Bronchial epithelial cell (primary cell): ENCODE measurements around the gene KRT1. TPM values are rescaled to one million over a fixed set of nuclear protein-coding genes. Genes with fewer than 3 reads are reported as not detected.

ENCODE experiments used
- DNase-seq: peaks from one replicate; pipeline ENCODE4 v3.0.0-alpha.2; 2010; ENCODE audit warnings: low read depth
- FAIRE-seq: peaks from 2 replicates; lab custom pipeline; 2011; peaks lifted over from hg19 to GRCh38; lab: Jason Lieb, UNC
- H3K27me3 ChIP-seq: 2 replicates; pipeline ENCODE4 v1.5.1; 2011; ENCODE audit warnings: low read length; ENCODE audit not compliant: control insufficient read depth, insufficient read depth
- H3K36me3 ChIP-seq: 2 replicates; pipeline ENCODE4 v1.5.1; 2011; ENCODE audit warnings: low read length; ENCODE audit not compliant: control insufficient read depth, insufficient read depth
- H3K4me3 ChIP-seq: 2 replicates; pipeline ENCODE4 v1.5.1; 2011; ENCODE audit warnings: mild to moderate bottlenecking, low read depth, low read length, control low read depth
- CTCF ChIP-seq: IDR thresholded peaks from 2 replicates; pipeline ENCODE4 v1.5.1; 2011; ENCODE audit warnings: mild to moderate bottlenecking, moderate library complexity, low read length, control low read depth, inconsistent platforms; ENCODE audit not compliant: insufficient read depth, severe bottlenecking
- total RNA-seq: library from RNA; depleted of rRNA; stranded (reverse); fragments of >200 nt; gene quantifications from 2 replicates; pipeline ENCODE4 v1.2.1, GENCODE V29; 2014

Gene KRT1
- total RNA-seq, 1 donor from 2014 or later: not detected

GRCh38 chr12:52636592-52637258 lies 43.5 kb downstream of the KRT1 start:
- TF ChIP-seq CTCF: no peak
- Histone ChIP-seq H3K27me3 (peaks cover 2% of the 10 kb centered on the region), H3K4me3 (no peak overlapping the region), H3K36me3 (no peaks in the 10 kb centered on the region)
- FAIRE-seq (no peak), DNase-seq (no peak)

- peaks cover 2% of the 10 kb centered on the region for H3K27me3 ChIP-seq
- DNase-seq (no peak), FAIRE-seq (no peak)
- H3K36me3 ChIP-seq: no peaks in the 10 kb centered on the region
- no peak for TF ChIP-seq CTCF
- H3K4me3 ChIP-seq: no peak overlapping the region
These were observed 44.0 kb downstream of the KRT1 start for GRCh38 chr12:52636189-52636588.

- H3K27me3 ChIP-seq: peaks cover 2% of the 10 kb centered on the region
- no peak for TF ChIP-seq CTCF
- H3K36me3 ChIP-seq: no peaks in the 10 kb centered on the region
- H3K4me3 ChIP-seq: no peak overlapping the region
- no peak for FAIRE-seq
- no peak for DNase-seq
These were observed 45.7 kb downstream of the KRT1 start for GRCh38 chr12:52634266-52635056.

GRCh38 chr12:52633383-52633782 lies 46.8 kb downstream of the KRT1 start:
- DNase-seq (no peak), FAIRE-seq (no peak)
- Histone ChIP-seq H3K27me3 (peaks cover 4% of the 10 kb centered on the region), H3K36me3 (no peaks in the 10 kb centered on the region), H3K4me3 (no peak overlapping the region)
- no peak for TF ChIP-seq CTCF

- TF ChIP-seq CTCF: no peak
These were observed 47.6 kb downstream of the KRT1 start for GRCh38 chr12:52632656-52633055.

More at GRCh38 chr12:52632656-52633055, 47.6 kb downstream of the KRT1 start:
- Histone ChIP-seq H3K36me3 (no peaks in the 10 kb centered on the region), H3K4me3 (no peak overlapping the region), H3K27me3 (peaks cover 4% of the 10 kb centered on the region)
- no peak for FAIRE-seq
- no peak for DNase-seq
